IMR-90 (cell line): Measurements from ENCODE around the gene SEC16A.

Experiments
- BHLHE40 ChIP-seq: fragments of 150-350 bp; IDR thresholded peaks from 2 replicates; pipeline ENCODE4 v1.6.1; 2016; ENCODE audit warnings: mild to moderate bottlenecking, low read depth, low read length
- CEBPB ChIP-seq: IDR thresholded peaks from 2 replicates; pipeline ENCODE4 v1.6.1; 2012; ENCODE audit warnings: low read depth, low read length, improper control_type of control experiment
- CHD1 ChIP-seq: IDR thresholded peaks from 2 replicates; pipeline ENCODE4 v1.6.1; 2012; ENCODE audit warnings: low read depth, low read length, improper control_type of control experiment
- CTCF ChIP-seq: conservative IDR thresholded peaks from 2 replicates; pipeline ENCODE4 v1.5.1; 2012; ENCODE audit warnings: mild to moderate bottlenecking, low read depth, low read length, improper control_type of control experiment
- FOS ChIP-seq: fragments of 150-350 bp; IDR thresholded peaks from 2 replicates; pipeline ENCODE4 v1.6.1; 2016; ENCODE audit warnings: low read depth, low read length
- MAFK ChIP-seq: IDR thresholded peaks from 2 replicates; pipeline ENCODE4 v1.6.1; 2012; ENCODE audit warnings: low read depth, low read length, improper control_type of control experiment
- MAZ ChIP-seq: IDR thresholded peaks from 2 replicates; pipeline ENCODE4 v1.6.1; 2012; ENCODE audit warnings: low read depth, mild to moderate bottlenecking, low read length, improper control_type of control experiment, moderate library complexity, borderline replicate concordance
- MXI1 ChIP-seq: IDR thresholded peaks from 2 replicates; pipeline ENCODE4 v1.6.1; 2012; ENCODE audit warnings: low read depth, mild to moderate bottlenecking, low read length, moderate library complexity, borderline replicate concordance
- POLR2A ChIP-seq: IDR thresholded peaks from 2 replicates; pipeline ENCODE4 v1.6.1; 2012; ENCODE audit warnings: mild to moderate bottlenecking, low read depth, low read length
- RAD21 ChIP-seq: IDR thresholded peaks from 2 replicates; pipeline ENCODE4 v1.6.1; 2012; ENCODE audit warnings: low read length, improper control_type of control experiment
- RCOR1 ChIP-seq: IDR thresholded peaks from 2 replicates; pipeline ENCODE4 v1.6.1; 2012; ENCODE audit warnings: mild to moderate bottlenecking, low read length, improper control_type of control experiment; ENCODE audit not compliant: insufficient replicate concordance
- SMC3 ChIP-seq: fragments of 150-350 bp; IDR thresholded peaks from 2 replicates; pipeline ENCODE4 v1.6.1; 2016; ENCODE audit warnings: low read depth, mild to moderate bottlenecking, antibody characterized with exemption, low read length, moderate library complexity
- TF ChIP-seq, protein P1 (sequence below): fragments of 150-350 bp; IDR thresholded peaks from 2 replicates; pipeline ENCODE4 v1.6.1; 2017; ENCODE audit warnings: mild to moderate bottlenecking, antibody characterized with exemption, low read length, low read depth
- TF ChIP-seq, protein P2 (sequence below): fragments of 150-350 bp; IDR thresholded peaks from 2 replicates; pipeline ENCODE4 v1.6.1; 2016; ENCODE audit warnings: low read depth, mild to moderate bottlenecking, low read length, moderate library complexity, borderline replicate concordance

- no peak for TF ChIP-seq CTCF
- TF ChIP-seq RAD21: no peak
- no peak for TF ChIP-seq POLR2A
- TF ChIP-seq MXI1: no peak
- no peak for TF ChIP-seq SMC3
- TF ChIP-seq CEBPB: no peak
- TF ChIP-seq MAFK: no peak
- no peak for TF ChIP-seq BHLHE40
- TF ChIP-seq FOS: no peak
- TF ChIP-seq CHD1: no peak
- TF ChIP-seq, protein P1, sequence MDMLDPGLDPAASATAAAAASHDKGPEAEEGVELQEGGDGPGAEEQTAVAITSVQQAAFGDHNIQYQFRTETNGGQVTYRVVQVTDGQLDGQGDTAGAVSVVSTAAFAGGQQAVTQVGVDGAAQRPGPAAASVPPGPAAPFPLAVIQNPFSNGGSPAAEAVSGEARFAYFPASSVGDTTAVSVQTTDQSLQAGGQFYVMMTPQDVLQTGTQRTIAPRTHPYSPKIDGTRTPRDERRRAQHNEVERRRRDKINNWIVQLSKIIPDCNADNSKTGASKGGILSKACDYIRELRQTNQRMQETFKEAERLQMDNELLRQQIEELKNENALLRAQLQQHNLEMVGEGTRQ: no peak
- TF ChIP-seq, protein P2, sequence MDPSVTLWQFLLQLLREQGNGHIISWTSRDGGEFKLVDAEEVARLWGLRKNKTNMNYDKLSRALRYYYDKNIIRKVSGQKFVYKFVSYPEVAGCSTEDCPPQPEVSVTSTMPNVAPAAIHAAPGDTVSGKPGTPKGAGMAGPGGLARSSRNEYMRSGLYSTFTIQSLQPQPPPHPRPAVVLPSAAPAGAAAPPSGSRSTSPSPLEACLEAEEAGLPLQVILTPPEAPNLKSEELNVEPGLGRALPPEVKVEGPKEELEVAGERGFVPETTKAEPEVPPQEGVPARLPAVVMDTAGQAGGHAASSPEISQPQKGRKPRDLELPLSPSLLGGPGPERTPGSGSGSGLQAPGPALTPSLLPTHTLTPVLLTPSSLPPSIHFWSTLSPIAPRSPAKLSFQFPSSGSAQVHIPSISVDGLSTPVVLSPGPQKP: no peak
- TF ChIP-seq MAZ: no peak
- no peak for TF ChIP-seq RCOR1
Observed at GRCh38 chr9:136436055-136436634, 46.7 kb downstream of the SEC16A start.
